ENCODE results near the gene FAM227B. TPM values are rescaled to one million over a fixed set of nuclear protein-coding genes. Genes with fewer than 3 reads are reported as not detected.

FAM227B gene
- total RNA-seq, 2 donors from 2014 or later, result 3.9 to 8.0 TPM

DNA sequence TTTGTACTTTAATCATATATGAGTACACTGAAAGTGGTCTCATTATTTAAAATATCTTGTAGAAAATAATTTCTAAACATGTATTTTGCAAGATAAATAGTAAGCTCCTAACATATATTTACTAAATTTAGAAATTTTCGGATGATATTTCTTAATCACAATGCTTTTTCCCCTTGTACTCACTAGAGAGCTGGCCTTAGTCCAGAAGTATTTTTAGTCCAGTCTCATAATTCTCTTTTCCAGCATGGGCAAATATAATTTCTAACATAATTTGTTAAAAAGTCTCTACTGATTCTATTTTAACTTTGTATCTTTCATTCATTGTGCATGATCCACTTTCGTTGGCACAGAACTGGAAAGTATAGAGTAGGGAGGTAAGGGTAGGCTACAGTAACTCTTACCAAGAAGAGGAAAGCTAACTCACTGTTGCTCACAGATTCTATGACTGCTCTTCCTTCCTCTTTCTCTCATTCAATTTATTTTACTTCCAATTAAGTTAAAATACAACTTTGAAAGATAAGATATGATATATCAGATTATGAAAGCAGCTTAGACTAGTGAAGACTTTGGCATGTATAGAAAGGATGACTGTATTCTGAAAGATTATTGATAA is 158.3 kb downstream of the FAM227B start:
- intact Hi-C loops (cut with DNase I), result no loop called here
- DNase-seq (ENCODE audit: low spot score), result no peak

DNA sequence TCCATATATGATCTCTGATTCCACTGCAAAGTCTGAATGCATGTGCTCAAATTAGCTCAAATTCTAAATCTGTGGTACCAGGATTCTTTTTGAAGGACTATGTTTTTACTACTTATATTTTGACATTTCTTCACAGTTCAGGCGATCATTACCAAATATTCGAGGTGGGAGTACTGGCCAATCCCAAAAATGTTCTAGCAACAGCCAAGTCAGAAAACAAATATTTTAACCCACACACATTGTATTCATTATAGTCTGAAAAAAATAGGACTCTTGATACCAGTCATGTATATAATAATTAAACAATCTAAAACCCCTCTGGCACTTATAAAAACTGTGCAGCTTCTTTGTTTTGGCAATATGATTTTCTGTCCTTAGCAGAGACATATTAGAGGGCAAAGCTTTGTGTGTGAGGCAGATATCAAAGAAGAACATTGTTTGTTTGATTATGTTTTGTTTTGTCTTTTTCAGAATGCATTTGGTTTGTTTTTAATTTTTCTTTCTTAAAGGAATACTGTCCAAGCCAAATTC is 160.1 kb downstream of the FAM227B start:
- DNase-seq (ENCODE audit: low spot score), result no peak
- intact Hi-C loops (cut with DNase I), result no loop called here

DNA sequence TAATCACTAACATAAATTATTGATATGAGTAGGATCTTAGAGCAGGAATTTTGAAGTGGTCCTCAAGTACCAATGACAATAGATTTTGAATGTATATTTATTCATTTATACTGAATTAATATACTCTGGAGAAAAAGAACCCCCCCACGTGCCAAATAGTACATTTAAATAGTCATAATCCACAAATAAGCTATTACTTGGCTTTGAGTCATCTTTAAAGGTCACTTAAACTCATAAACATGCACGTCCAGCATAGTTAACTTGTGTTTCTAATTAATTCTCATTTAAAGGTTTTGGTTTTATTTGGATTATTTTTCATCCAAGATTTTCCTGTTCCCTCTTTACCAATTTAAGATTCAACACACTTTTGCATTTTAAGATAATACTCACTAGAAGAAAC is 162.5 kb downstream of the FAM227B start:
- intact Hi-C loops (cut with DNase I), result no loop called here

GRCh38 chr15:49456166-49456565 is 164.5 kb downstream of the FAM227B start:
- intact Hi-C loops (cut with DNase I), result no loop called here
- DNase-seq (ENCODE audit: low spot score), result no peak

More for the DNA sequence above, 162.5 kb downstream of the FAM227B start:
- no peak for DNase-seq (ENCODE audit: low spot score)

DNA sequence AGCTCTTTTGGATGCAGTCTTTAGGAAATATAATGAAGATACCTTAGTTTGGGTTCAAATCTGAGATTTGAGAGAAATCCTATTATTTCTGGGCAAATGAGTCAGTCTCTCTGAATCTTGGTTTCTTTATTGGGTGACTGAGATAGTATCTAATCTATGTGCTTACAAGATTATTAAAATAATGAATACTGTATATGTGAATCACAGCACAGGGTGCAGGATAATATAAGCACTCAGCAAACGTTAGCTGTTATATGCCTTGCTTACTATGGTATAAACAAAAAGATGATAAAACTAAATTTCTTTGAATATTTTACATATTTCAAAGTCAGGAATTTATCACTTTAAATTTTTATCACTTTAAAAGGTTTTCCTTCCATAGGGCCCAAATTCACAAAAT is 168.0 kb downstream of the FAM227B start:
- intact Hi-C loops (cut with DNase I), result no loop called here
- no peak for DNase-seq (ENCODE audit: low spot score)

DNA sequence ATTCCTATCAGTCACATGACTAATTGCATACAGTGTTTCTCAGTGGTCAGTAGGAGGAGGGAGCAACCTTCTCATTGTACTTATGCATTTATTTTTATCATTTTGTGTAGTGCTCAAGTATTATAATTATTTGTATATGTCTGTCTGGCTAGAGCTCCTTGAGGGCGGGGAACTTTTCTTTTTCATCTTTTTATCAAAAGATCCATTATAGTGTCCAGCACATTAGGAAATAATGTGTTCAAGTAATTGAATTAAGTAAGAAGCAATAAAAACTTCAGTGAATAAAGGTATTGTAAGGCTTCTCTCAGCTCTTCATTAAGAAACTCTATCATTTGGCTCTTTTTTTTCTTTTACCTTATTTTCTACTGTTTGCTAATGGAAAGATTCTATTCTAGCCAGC is 178.8 kb downstream of the FAM227B start:
- DNase-seq (ENCODE audit: low spot score), result no peak
- intact Hi-C loops (cut with DNase I), result no loop called here

GRCh38 chr15:49441356-49441755 is 179.3 kb downstream of the FAM227B start:
- no peak for DNase-seq (ENCODE audit: low spot score)
- intact Hi-C loops (cut with DNase I), result no loop called here

GRCh38 chr15:49439678-49440395 is 180.8 kb downstream of the FAM227B start:
- no peak for DNase-seq (ENCODE audit: low spot score)
- intact Hi-C loops (cut with DNase I), result no loop called here

GRCh38 chr15:49438962-49439631 is 181.5 kb downstream of the FAM227B start:
- peak; percentile 64 for DNase-seq (ENCODE audit: low spot score)
- intact Hi-C loops (cut with DNase I), result no loop called here

GRCh38 chr15:49436751-49437150 is 183.9 kb downstream of the FAM227B start:
- no peak for DNase-seq (ENCODE audit: low spot score)
- intact Hi-C loops (cut with DNase I), result no loop called here

GRCh38 chr15:49435174-49435573 is 185.4 kb downstream of the FAM227B start:
- intact Hi-C loops (cut with DNase I), result no loop called here
- no peak for DNase-seq (ENCODE audit: low spot score)

GRCh38 chr15:49430046-49430445 is 190.6 kb downstream of the FAM227B start:
- intact Hi-C loops (cut with DNase I), result no loop called here
- no peak for DNase-seq (ENCODE audit: low spot score)

DNA sequence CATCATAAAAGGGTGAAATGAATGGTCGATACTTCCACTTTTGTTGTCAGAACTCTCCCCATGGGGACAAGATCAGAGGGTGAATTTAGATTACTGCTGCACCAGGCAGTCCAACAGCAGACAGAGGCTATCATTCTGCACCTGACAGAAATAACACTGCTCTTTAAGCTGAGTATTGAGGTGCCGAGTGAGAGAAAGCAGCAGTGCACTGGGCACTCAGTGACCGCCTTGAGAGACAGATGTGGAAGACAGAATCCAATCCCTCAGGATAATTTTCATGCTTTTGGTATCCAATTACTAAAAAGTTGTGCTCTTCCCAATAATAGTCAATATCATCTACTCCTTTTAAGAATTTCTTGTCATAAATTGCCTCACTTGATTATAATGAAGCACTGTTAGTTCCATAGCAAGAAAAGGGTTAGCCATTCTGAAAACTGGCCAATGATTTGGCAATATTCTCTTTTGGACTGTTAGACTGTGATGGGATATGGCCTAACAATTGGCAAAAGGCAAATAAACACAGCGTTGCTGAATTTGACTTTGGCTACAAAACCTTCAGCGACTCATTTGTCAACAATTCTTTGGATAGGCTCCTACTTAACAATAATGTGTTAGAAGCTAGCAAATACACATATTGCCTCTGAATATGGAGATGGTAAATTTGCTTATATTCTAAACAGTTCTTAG is 192.1 kb downstream of the FAM227B start:
- intact Hi-C loops (cut with DNase I), result loop anchor here in 1 of 2 donors (10.0 kb wide), 2 partner anchors 196 to 626 kb away; partner anchors contain the start of genes DTWD1 and FAM227B
- no peak for DNase-seq (ENCODE audit: low spot score)

DNA sequence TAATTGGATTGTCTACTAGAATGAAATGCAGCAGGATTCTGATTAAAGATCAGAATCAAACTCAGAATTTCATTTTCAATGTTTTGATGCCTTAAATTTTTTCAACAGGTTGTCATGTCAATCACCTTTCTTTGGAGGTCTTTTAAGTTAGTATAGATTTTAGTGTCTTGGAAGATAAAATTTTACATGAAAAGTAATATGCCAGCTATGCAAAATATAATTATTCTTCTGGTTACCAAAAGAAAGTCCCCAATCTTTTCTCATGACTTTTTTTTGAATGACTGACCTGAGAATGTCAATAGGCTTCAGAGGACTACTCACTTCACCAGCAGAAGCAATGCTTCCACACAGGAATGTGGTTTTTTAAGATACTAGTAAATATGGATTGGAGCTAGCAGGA is 193.2 kb downstream of the FAM227B start:
- intact Hi-C loops (cut with DNase I), result loop anchor here in 1 of 2 donors (10.0 kb wide), 2 partner anchors 197 to 627 kb away; partner anchors contain the start of genes DTWD1 and FAM227B
- no peak for DNase-seq (ENCODE audit: low spot score)

- intact Hi-C loops (cut with DNase I), result loop anchor here in 1 of 2 donors (10.0 kb wide), 2 partner anchors 200 to 630 kb away; partner anchors contain the start of genes DTWD1 and FAM227B
- DNase-seq (ENCODE audit: low spot score), result no peak
Observed at GRCh38 chr15:49424954-49425353, 195.7 kb downstream of the FAM227B start.

DNA sequence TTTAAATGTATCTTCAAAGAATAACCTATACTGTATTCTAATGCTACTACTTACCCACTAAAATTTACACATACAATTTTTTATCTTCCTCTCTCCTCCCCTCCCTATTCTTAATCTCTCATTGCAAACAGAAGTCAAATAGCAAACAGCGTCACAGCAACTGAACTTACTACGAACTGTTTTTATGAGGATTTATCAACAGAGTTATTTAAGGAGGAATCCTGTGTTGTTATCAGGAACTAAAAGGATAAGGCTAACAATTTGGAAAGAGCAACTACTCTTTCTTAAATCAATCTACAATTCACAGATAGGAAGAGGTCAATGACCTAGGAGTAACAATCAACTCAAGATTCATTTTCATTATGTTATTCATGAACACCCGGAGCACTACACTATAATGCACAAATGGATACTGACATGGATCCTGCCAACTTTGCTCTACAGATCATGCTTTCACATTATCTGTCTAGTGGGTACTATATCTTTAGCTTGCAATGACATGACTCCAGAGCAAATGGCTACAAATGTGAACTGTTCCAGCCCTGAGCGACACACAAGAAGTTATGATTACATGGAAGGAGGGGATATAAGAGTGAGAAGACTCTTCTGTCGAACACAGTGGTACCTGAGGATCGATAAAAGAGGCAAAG is 196.6 kb downstream of the FAM227B start:
- no peak for DNase-seq (ENCODE audit: low spot score)
- intact Hi-C loops (cut with DNase I), result loop anchor here in 1 of 2 donors (10.0 kb wide), 2 partner anchors 201 to 631 kb away; partner anchors contain the start of genes DTWD1 and FAM227B

GRCh38 chr15:49423021-49423420 is 197.6 kb downstream of the FAM227B start, which contains the start of gene FGF7:
TSS of gene FGF7 (plus strand) at chr15:49423242. CDS start at chr15:49424298, 1,056 bp downstream.
- intact Hi-C loops (cut with DNase I), result loop anchor here in 1 of 2 donors (10.0 kb wide), 2 partner anchors 202 to 632 kb away; partner anchors contain the start of genes DTWD1 and FAM227B
- DNase-seq (ENCODE audit: low spot score), result no peak

DNA sequence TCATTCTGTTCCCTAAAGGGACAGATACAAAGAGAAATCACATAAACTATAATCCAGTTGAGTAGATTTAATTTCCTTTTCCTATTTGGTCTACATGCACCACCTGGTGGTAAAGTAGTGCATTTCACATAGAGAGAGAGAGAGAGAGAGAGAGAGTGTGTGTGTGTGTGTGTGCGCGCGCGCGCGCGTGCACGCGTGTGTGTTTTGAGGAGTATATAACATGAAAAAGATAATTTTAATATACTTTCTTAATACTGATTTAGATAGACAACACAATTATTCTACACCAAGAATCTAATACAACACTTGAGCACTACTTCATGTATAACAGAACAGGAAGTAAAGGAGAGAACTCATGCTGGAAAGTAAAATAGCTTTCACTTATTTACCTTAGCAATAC is 198.6 kb downstream of the FAM227B start:
- intact Hi-C loops (cut with DNase I), result loop anchor here in 1 of 2 donors (10.0 kb wide), 2 partner anchors 203 to 633 kb away; partner anchors contain the start of genes DTWD1 and FAM227B
- DNase-seq (ENCODE audit: low spot score), result peak; percentile 76
